Measurements from ENCODE around the gene RABL6. TPM values are rescaled to one million over a fixed set of nuclear protein-coding genes. Genes with fewer than 3 reads are reported as not detected.

The RABL6 gene
- total and polyA plus RNA-seq, 2 donors (not counting 1 experiment from before 2014, with no cell fraction given) = 36.8 to 59.6 TPM

GRCh38 chr9:136847088-136847825 lies 39.5 kb downstream of the RABL6 start:
- H3K9ac ChIP-seq (ENCODE audit: insufficient read depth, low read length) = peak overlapping the region; percentile 23
- no peaks in the 10 kb centered on the region for H4K20me1 ChIP-seq (ENCODE audit: control insufficient read depth, extremely low read depth, insufficient read depth, low read length)
- peak overlapping the region; percentile 77 to 91 (median 82) for H3K4me3 ChIP-seq (replicated peaks in 1 of 4; ENCODE audit: control extremely low read depth in 1 of 4, insufficient read depth in 1 of 4, low read depth in 3 of 4, low read length in 4 of 4)
- H3K4me1 ChIP-seq (ENCODE audit: control insufficient read depth, extremely low read depth, insufficient read depth, low read length) = peaks cover 5% of the 10 kb centered on the region
- H3K27me3 ChIP-seq (ENCODE audit: control insufficient read depth, insufficient read depth, low read length) = peaks cover 24% of the 10 kb centered on the region
- DNase-seq (ENCODE audit: low read depth in 2 of 2) = peak; percentile 57 to 87
- peaks cover 12% of the 10 kb centered on the region for H3K36me3 ChIP-seq (ENCODE audit: control insufficient read depth, insufficient read depth, low read length)
- no peak overlapping the region for H3K27ac ChIP-seq (ENCODE audit: insufficient read depth, low read length)
- H3K9me3 ChIP-seq (ENCODE audit: control insufficient read depth, insufficient read depth, low read depth, low read length) = no peaks in the 10 kb centered on the region
- TF ChIP-seq CTCF (conservative IDR thresholded peaks at IDR 0.05 in 1 of 2, IDR thresholded peaks at IDR 0.05 in 1 of 2; ENCODE audit: low read depth in 1 of 2, low read length in 2 of 2) (no peak), EZH2 (IDR thresholded peaks at IDR 0.05; ENCODE audit: low read length, missing control alignments) (no peak)
- no peaks in the 10 kb centered on the region for H3K79me2 ChIP-seq (ENCODE audit: control insufficient read depth, insufficient read depth, low read length)
- peak overlapping the region; percentile 97 for H3K4me2 ChIP-seq (ENCODE audit: extremely low read depth, insufficient read depth, low read length)
- H2AFZ ChIP-seq (ENCODE audit: low read length) = no peak overlapping the region

- H3K27ac ChIP-seq (ENCODE audit: insufficient read depth, low read length) = no peak overlapping the region
- peak overlapping the region; percentile 63 for H3K9ac ChIP-seq (ENCODE audit: insufficient read depth, low read length)
These were observed 40.2 kb downstream of the RABL6 start for GRCh38 chr9:136847826-136848392.

More at GRCh38 chr9:136847826-136848392, 40.2 kb downstream of the RABL6 start:
- Histone ChIP-seq H3K4me3 (replicated peaks in 1 of 4; ENCODE audit: control extremely low read depth in 1 of 4, insufficient read depth in 1 of 4, low read depth in 3 of 4, low read length in 4 of 4) (peak overlapping the region; percentile 77 to 91 (median 82)), H3K9me3 (ENCODE audit: control insufficient read depth, insufficient read depth, low read depth, low read length) (no peaks in the 10 kb centered on the region), H3K27me3 (ENCODE audit: control insufficient read depth, insufficient read depth, low read length) (peaks cover 24% of the 10 kb centered on the region), H4K20me1 (ENCODE audit: control insufficient read depth, extremely low read depth, insufficient read depth, low read length) (no peaks in the 10 kb centered on the region), H3K4me1 (ENCODE audit: control insufficient read depth, extremely low read depth, insufficient read depth, low read length) (peaks cover 5% of the 10 kb centered on the region), H3K4me2 (ENCODE audit: extremely low read depth, insufficient read depth, low read length) (peak overlapping the region; percentile 97), H3K36me3 (ENCODE audit: control insufficient read depth, insufficient read depth, low read length) (peaks cover 12% of the 10 kb centered on the region), H2AFZ (ENCODE audit: low read length) (no peak overlapping the region), H3K79me2 (ENCODE audit: control insufficient read depth, insufficient read depth, low read length) (no peaks in the 10 kb centered on the region)
- TF ChIP-seq CTCF (conservative IDR thresholded peaks at IDR 0.05 in 1 of 2, IDR thresholded peaks at IDR 0.05 in 1 of 2; ENCODE audit: low read depth in 1 of 2, low read length in 2 of 2) (no peak), EZH2 (IDR thresholded peaks at IDR 0.05; ENCODE audit: low read length, missing control alignments) (no peak)
- peak; percentile 79 to 86 for DNase-seq (ENCODE audit: low read depth in 2 of 2)
